SK-N-SH treated with all-trans-retinoic acid at 6 μM for 48 hours (cell line): ENCODE results near the gene IZUMO1R.

Source experiments
- GLIS3 ChIP-seq: fragments of 250-450 bp; sonication (Bioruptor Pico); IDR thresholded peaks from 2 replicates; pipeline ENCODE4 v1.5.0; 2020; ENCODE audit warnings: mild to moderate bottlenecking, moderate library complexity
- PPARA ChIP-seq: fragments of 250-450 bp; sonication (Bioruptor Pico); IDR thresholded peaks from 2 replicates; pipeline ENCODE4 v1.5.0; 2020; ENCODE audit warnings: mild to moderate bottlenecking, borderline replicate concordance
- RARB ChIP-seq: fragments of 250-450 bp; sonication (Bioruptor Pico); IDR thresholded peaks from 2 replicates; pipeline ENCODE4 v1.8.0; 2021; ENCODE audit warnings: mild to moderate bottlenecking, moderate library complexity
- ZFP3 ChIP-seq: fragments of 250-450 bp; sonication (Bioruptor Pico); IDR thresholded peaks from 2 replicates; pipeline ENCODE4 v1.5.0; 2020; ENCODE audit warnings: mild to moderate bottlenecking, moderate library complexity
- ZNF8 ChIP-seq: fragments of 450-650 bp; formaldehyde crosslinking; IDR thresholded peaks from 2 replicates; pipeline ENCODE4 v1.5.0; 2020; ENCODE audit warnings: mild to moderate bottlenecking, moderate library complexity
- TF ChIP-seq, protein P1 (sequence below): fragments of 250-450 bp; sonication (Bioruptor Pico); IDR thresholded peaks from 2 replicates; pipeline ENCODE4 v1.5.0; 2020; ENCODE audit warnings: mild to moderate bottlenecking, moderate library complexity
- TF ChIP-seq, protein P2 (sequence below): fragments of 250-450 bp; sonication (Bioruptor Pico); IDR thresholded peaks from 2 replicates; pipeline ENCODE4 v1.8.0; 2020; ENCODE audit warnings: mild to moderate bottlenecking, moderate library complexity, borderline replicate concordance
- TF ChIP-seq, protein P3 (sequence below): fragments of 250-450 bp; sonication (Bioruptor Pico); IDR thresholded peaks from 2 replicates; pipeline ENCODE4 v1.5.1; 2021; ENCODE audit warnings: mild to moderate bottlenecking, moderate library complexity

DNA sequence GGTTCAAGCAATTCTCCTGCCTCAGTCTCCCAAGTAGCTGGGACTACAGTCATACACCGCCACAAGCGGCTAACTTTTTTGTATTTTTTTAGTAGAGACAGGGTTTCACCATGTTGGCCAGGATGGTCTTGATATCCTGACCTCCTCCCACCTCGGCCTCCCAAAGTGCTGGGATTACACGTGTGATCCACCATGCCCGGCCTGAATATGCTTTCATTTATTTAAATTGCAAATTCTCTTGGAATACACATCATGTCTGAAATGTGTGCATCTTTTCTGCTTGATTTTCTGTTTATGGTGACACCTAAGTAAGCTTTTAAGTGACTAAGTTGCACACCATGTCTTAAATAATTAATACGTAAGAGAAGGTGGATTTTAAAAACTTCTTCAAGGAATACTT lies 31.7 kb downstream of the IZUMO1R start:
- TF ChIP-seq ZNF8: no peak
- no peak for TF ChIP-seq RARB (CRISPR knock-in tag)
- TF ChIP-seq, protein P1, sequence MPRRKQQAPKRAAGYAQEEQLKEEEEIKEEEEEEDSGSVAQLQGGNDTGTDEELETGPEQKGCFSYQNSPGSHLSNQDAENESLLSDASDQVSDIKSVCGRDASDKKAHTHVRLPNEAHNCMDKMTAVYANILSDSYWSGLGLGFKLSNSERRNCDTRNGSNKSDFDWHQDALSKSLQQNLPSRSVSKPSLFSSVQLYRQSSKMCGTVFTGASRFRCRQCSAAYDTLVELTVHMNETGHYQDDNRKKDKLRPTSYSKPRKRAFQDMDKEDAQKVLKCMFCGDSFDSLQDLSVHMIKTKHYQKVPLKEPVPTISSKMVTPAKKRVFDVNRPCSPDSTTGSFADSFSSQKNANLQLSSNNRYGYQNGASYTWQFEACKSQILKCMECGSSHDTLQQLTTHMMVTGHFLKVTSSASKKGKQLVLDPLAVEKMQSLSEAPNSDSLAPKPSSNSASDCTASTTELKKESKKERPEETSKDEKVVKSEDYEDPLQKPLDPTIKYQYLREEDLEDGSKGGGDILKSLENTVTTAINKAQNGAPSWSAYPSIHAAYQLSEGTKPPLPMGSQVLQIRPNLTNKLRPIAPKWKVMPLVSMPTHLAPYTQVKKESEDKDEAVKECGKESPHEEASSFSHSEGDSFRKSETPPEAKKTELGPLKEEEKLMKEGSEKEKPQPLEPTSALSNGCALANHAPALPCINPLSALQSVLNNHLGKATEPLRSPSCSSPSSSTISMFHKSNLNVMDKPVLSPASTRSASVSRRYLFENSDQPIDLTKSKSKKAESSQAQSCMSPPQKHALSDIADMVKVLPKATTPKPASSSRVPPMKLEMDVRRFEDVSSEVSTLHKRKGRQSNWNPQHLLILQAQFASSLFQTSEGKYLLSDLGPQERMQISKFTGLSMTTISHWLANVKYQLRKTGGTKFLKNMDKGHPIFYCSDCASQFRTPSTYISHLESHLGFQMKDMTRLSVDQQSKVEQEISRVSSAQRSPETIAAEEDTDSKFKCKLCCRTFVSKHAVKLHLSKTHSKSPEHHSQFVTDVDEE: no peak
- TF ChIP-seq, protein P2, sequence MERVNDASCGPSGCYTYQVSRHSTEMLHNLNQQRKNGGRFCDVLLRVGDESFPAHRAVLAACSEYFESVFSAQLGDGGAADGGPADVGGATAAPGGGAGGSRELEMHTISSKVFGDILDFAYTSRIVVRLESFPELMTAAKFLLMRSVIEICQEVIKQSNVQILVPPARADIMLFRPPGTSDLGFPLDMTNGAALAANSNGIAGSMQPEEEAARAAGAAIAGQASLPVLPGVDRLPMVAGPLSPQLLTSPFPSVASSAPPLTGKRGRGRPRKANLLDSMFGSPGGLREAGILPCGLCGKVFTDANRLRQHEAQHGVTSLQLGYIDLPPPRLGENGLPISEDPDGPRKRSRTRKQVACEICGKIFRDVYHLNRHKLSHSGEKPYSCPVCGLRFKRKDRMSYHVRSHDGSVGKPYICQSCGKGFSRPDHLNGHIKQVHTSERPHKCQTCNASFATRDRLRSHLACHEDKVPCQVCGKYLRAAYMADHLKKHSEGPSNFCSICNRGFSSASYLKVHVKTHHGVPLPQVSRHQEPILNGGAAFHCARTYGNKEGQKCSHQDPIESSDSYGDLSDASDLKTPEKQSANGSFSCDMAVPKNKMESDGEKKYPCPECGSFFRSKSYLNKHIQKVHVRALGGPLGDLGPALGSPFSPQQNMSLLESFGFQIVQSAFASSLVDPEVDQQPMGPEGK (CRISPR knock-in tag): no peak
- TF ChIP-seq ZFP3 (CRISPR knock-in tag): no peak
- TF ChIP-seq PPARA (CRISPR knock-in tag): no peak
- TF ChIP-seq GLIS3 (CRISPR knock-in tag): no peak
- TF ChIP-seq, protein P3, sequence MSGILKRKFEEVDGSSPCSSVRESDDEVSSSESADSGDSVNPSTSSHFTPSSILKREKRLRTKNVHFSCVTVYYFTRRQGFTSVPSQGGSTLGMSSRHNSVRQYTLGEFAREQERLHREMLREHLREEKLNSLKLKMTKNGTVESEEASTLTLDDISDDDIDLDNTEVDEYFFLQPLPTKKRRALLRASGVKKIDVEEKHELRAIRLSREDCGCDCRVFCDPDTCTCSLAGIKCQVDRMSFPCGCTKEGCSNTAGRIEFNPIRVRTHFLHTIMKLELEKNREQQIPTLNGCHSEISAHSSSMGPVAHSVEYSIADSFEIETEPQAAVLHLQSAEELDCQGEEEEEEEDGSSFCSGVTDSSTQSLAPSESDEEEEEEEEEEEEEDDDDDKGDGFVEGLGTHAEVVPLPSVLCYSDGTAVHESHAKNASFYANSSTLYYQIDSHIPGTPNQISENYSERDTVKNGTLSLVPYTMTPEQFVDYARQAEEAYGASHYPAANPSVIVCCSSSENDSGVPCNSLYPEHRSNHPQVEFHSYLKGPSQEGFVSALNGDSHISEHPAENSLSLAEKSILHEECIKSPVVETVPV (CRISPR knock-in tag): no peak
